ENCODE data around the gene PCNX2. TPM values are rescaled to one million over a fixed set of nuclear protein-coding genes. Genes with fewer than 3 reads are reported as not detected.
A peak's percentile ranks its signal among the peaks of the same experiment; 100 is the strongest.

The PCNX2 gene
- total and polyA plus RNA-seq, 2 donors (not counting 3 experiments of a cell fraction or from before 2014, with no cell fraction given), result 6.6 to 11.0 TPM

DNA sequence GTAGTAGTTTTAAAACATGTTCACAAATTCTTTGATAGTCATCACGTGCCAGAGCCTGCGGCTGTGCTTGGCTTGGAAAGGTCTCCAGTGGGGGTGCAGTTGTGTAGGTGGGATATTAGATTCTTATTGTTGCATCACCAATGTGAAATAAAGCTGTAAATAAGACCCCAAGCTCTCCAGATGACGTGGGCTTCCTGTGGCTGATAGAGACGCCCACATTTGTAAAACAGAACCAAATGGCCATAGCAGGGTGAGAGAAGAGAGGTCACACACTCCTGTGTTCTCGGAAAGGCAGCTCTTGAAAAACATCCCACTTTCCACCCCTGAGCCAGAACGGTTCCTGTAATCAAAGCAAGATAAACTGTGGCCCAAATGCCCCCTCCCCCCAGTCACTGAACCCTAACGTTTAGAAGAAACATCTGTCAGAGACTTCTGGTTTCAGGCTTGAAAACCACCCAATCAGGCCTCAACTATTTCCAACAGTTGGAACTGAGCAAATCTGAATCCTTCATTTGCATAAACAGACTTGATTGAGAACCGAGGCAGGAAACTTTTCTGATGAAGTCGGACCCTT, 351.8 kb downstream of the PCNX2 start:
- intact Hi-C loops (cut with micrococcal nuclease) (no loop called here), dilution Hi-C loops (cut with MboI; ENCODE audit: extremely low pct_ligation_motif_present, low sequenced_read_pairs) (no loop called here)
- Histone ChIP-seq H3K4me2 (ENCODE audit: insufficient read depth, low read length) (no peak overlapping the region), H3K4me1 (ENCODE audit: control insufficient read depth, extremely low read depth, insufficient read depth, low read length) (no peaks in the 10 kb centered on the region), H3K79me2 (ENCODE audit: control insufficient read depth, insufficient read depth, low read length) (no peaks in the 10 kb centered on the region), H3K36me3 (ENCODE audit: control insufficient read depth in 2 of 2, extremely low read depth in 1 of 2, insufficient read depth in 2 of 2, low read length in 2 of 2) (no peaks in the 10 kb centered on the region), H3K27me3 (ENCODE audit: control insufficient read depth in 2 of 2, insufficient read depth in 2 of 2, low read length in 2 of 2) (no peaks in the 10 kb centered on the region), H3K4me3 (replicated peaks in 1 of 3; ENCODE audit: insufficient read depth in 1 of 3, low read depth in 1 of 3, low read length in 3 of 3) (no peak overlapping the region), H3K9me1 (replicated peaks; ENCODE audit: control insufficient read depth, extremely low read depth, insufficient read depth, low read length) (no peaks in the 10 kb centered on the region), H3K9ac (replicated peaks; ENCODE audit: extremely low read depth, insufficient read depth, low read length) (no peak overlapping the region), H4K20me1 (replicated peaks; ENCODE audit: control insufficient read depth, extremely low read depth, insufficient read depth, low read length) (no peaks in the 10 kb centered on the region), H2AFZ (ENCODE audit: low read depth, low read length) (peak overlapping the region; percentile 39), H3K27ac (ENCODE audit: insufficient read depth, low read depth, low read length) (no peak overlapping the region), H3K9me3 (replicated peaks; ENCODE audit: control insufficient read depth, insufficient read depth, low read length) (no peaks in the 10 kb centered on the region)
- POLR2A ChIA-PET, result no interaction called here
- CTCF ChIA-PET, result no interaction called here
- FAIRE-seq (no peak), DNase-seq (ENCODE audit: low read depth, low spot score) (no peak)
- BruUV-seq (replicated peaks), result no TSS peak
- TF ChIP-seq FOS (IDR thresholded peaks at IDR 0.05; ENCODE audit: borderline replicate concordance, insufficient read depth, low read length) (no peak), MYC (IDR thresholded peaks at IDR 0.05; ENCODE audit: low read depth, low read length) (no peak), MAX (IDR thresholded peaks at IDR 0.05; ENCODE audit: insufficient read depth, insufficient read length) (no peak), POLR2AphosphoS5 (IDR thresholded peaks at IDR 0.05; ENCODE audit: insufficient read depth, low read depth, low read length) (no peak), GATA2 (IDR thresholded peaks at IDR 0.05; ENCODE audit: insufficient read depth, insufficient read length, low read depth, low read length) (no peak), JUN (IDR thresholded peaks at IDR 0.05; ENCODE audit: borderline replicate concordance, insufficient read depth, insufficient read length, low read depth) (no peak), EZH2 (IDR thresholded peaks at IDR 0.05; ENCODE audit: borderline replicate concordance, low read depth, low read length, severe bottlenecking) (no peak), POLR2A (IDR thresholded peaks at IDR 0.05; ENCODE audit: low read depth, low read length) (no peak)
- TF ChIP-seq, protein P1, sequence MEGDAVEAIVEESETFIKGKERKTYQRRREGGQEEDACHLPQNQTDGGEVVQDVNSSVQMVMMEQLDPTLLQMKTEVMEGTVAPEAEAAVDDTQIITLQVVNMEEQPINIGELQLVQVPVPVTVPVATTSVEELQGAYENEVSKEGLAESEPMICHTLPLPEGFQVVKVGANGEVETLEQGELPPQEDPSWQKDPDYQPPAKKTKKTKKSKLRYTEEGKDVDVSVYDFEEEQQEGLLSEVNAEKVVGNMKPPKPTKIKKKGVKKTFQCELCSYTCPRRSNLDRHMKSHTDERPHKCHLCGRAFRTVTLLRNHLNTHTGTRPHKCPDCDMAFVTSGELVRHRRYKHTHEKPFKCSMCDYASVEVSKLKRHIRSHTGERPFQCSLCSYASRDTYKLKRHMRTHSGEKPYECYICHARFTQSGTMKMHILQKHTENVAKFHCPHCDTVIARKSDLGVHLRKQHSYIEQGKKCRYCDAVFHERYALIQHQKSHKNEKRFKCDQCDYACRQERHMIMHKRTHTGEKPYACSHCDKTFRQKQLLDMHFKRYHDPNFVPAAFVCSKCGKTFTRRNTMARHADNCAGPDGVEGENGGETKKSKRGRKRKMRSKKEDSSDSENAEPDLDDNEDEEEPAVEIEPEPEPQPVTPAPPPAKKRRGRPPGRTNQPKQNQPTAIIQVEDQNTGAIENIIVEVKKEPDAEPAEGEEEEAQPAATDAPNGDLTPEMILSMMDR (IDR thresholded peaks at IDR 0.05; ENCODE audit: extremely low read depth in 1 of 2, insufficient read depth in 1 of 2, low read depth in 1 of 2, low read length in 2 of 2), result no peak
